Suprapubic skin (tissue), 4 donors: ENCODE measurements around the gene HELT. TPM values are rescaled to one million over a fixed set of nuclear protein-coding genes. Genes with fewer than 3 reads are reported as not detected.

ENCODE experiments used
- DNase-seq, 2 donors: peaks; one replicate each; pipeline ENCODE4 v3.0.0-alpha.2; 2019; ENCODE audit warnings: low spot score in 2 of 2
- H3K27ac ChIP-seq: fragments of 200-600 bp; sonication (generic); one replicate; pipeline ENCODE4 v1.5.1; 2019
- H3K27me3 ChIP-seq: fragments of 200-600 bp; sonication (generic); one replicate; pipeline ENCODE4 v1.5.1; 2019
- H3K36me3 ChIP-seq: fragments of 200-600 bp; sonication (generic); one replicate; pipeline ENCODE4 v1.5.1; 2019
- H3K4me1 ChIP-seq: fragments of 200-600 bp; sonication (generic); one replicate; pipeline ENCODE4 v1.5.1; 2019
- H3K4me3 ChIP-seq: fragments of 200-600 bp; sonication (generic); one replicate; pipeline ENCODE4 v1.5.1; 2019; ENCODE audit warnings: mild to moderate bottlenecking
- H3K9me3 ChIP-seq: fragments of 200-600 bp; sonication (generic); one replicate; pipeline ENCODE4 v1.5.1; 2019
- EP300 ChIP-seq: sonication (generic); formaldehyde crosslinking; IDR thresholded peaks from one replicate; pipeline ENCODE4 v1.6.1; 2017; ENCODE audit warnings: antibody characterized with exemption
- POLR2A ChIP-seq, 2 donors: fragments of 450-650 bp; IDR thresholded peaks; one replicate each; pipeline ENCODE4 v1.6.1; 2017; ENCODE audit warnings: antibody characterized with exemption in 2 of 2, mild to moderate bottlenecking in 2 of 2, moderate library complexity in 2 of 2
- POLR2AphosphoS5 ChIP-seq, 3 donors: sonication (generic); formaldehyde crosslinking; IDR thresholded peaks; one replicate each; pipeline ENCODE4 v1.6.1; 2017; ENCODE audit warnings: antibody characterized with exemption in 3 of 3
- WGBS: methylation state at CpG from one replicate; pipeline ENCODE4 v1.1.5; 2018; 5-methylcytosine and 5-hydroxymethylcytosine counted together
- total RNA-seq, 4 donors: library from RNA; depleted of rRNA; stranded (reverse); fragments of >200 nt; gene quantifications; one replicate each; pipeline ENCODE4 v1.1.0, GENCODE V29; 2016
- TF ChIP-seq, protein P1 (sequence below), 2 donors: fragments of 200-600 bp in 1 of 2; fragments of 450-650 bp in 1 of 2; sonication (generic) in 1 of 2; IDR thresholded peaks; one replicate each; pipeline ENCODE4 v1.5.1; 2016 to 2019; ENCODE audit warnings: antibody characterized with exemption in 2 of 2, mild to moderate bottlenecking in 1 of 2, moderate library complexity in 1 of 2

Gene HELT
- total RNA-seq, 4 donors from 2014 or later, result 0.53 to 1.5 (median 1.2) TPM

DNA sequence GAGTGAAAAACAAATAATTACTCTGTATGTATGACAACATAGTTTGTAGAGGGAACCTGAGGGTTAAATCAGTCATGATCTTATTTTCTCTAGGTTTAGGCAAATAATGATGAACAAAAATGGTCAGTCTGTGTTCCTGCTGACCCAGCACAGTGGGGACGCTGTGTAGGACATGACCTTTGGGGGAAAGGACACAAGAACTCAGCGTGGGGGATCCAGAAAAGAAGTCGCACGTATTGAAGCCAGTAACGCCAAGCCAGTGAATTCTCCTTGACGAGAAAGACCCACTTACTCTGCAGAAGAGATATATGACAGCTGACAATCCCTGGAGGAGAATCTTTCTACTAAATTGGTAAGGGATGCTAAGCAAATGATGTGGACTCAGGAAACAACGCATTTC, 36.6 kb downstream of the HELT start:
- no peak overlapping the region for H3K4me3 ChIP-seq
- H3K27ac ChIP-seq, result no peak overlapping the region
- H3K36me3 ChIP-seq, result no peaks in the 10 kb centered on the region
- no peaks in the 10 kb centered on the region for H3K9me3 ChIP-seq
- WGBS, result 74% methylated on average over 7 of the region's 7 CpGs
- TF ChIP-seq, protein P1, sequence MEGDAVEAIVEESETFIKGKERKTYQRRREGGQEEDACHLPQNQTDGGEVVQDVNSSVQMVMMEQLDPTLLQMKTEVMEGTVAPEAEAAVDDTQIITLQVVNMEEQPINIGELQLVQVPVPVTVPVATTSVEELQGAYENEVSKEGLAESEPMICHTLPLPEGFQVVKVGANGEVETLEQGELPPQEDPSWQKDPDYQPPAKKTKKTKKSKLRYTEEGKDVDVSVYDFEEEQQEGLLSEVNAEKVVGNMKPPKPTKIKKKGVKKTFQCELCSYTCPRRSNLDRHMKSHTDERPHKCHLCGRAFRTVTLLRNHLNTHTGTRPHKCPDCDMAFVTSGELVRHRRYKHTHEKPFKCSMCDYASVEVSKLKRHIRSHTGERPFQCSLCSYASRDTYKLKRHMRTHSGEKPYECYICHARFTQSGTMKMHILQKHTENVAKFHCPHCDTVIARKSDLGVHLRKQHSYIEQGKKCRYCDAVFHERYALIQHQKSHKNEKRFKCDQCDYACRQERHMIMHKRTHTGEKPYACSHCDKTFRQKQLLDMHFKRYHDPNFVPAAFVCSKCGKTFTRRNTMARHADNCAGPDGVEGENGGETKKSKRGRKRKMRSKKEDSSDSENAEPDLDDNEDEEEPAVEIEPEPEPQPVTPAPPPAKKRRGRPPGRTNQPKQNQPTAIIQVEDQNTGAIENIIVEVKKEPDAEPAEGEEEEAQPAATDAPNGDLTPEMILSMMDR (IDR thresholded peaks at IDR 0.05), result no peak
- TF ChIP-seq POLR2A (IDR thresholded peaks at IDR 0.05) (no peak), EP300 (no peak), POLR2AphosphoS5 (IDR thresholded peaks at IDR 0.05) (no peak)
- H3K27me3 ChIP-seq, result peaks cover 10% of the 10 kb centered on the region
- DNase-seq, result no peak
- no peaks in the 10 kb centered on the region for H3K4me1 ChIP-seq

DNA sequence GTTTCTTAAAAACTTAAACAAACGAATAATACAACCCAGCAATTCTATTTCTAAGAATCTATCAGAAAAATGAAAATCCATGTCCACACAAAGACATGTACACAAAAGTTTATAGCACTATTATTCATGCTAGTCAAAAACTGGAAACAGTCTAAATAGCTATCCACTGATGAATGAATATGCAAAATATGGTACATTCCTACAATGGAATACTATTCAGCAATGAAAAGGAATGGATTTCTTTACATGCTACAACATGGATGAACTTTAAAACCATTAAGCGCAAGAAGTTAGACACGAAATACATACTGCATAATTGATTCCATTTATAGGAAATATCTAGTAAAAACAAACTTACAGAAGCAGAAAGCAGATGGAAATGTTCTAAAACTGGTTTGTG, 43.3 kb downstream of the HELT start:
- Histone ChIP-seq H3K4me3 (no peak overlapping the region), H3K27me3 (peaks cover 9% of the 10 kb centered on the region), H3K4me1 (no peaks in the 10 kb centered on the region), H3K9me3 (no peaks in the 10 kb centered on the region), H3K36me3 (no peaks in the 10 kb centered on the region), H3K27ac (no peak overlapping the region)
- no peak for DNase-seq
- WGBS, result 76% methylated on average over 3 of the region's 3 CpGs
- TF ChIP-seq POLR2AphosphoS5 (IDR thresholded peaks at IDR 0.05), result no peak
- TF ChIP-seq, protein P1 (IDR thresholded peaks at IDR 0.05), result no peak
- TF ChIP-seq EP300, result no peak
- no peak for TF ChIP-seq POLR2A (IDR thresholded peaks at IDR 0.05)

DNA sequence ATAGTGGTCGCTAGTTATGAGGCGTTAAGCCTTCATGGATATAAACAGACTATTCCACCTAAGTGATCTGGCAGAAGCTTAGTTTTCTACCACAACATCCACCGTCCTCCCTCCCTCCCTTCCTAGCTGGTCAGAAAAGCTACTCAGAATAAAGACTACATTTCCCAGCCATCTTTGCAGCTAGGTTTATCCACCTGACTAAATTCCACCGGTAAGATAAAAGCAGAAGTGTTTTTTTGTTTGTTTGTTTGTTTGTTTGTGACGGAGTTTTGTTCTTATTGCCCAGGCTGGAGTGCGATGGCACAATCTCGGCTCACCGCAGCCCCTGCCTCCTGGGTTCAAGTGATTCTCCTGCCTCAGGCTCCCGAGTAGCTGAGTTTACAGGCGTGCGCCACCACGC, 44.3 kb downstream of the HELT start:
- peaks cover 9% of the 10 kb centered on the region for H3K27me3 ChIP-seq
- H3K27ac ChIP-seq, result no peak overlapping the region
- WGBS, result 92% methylated on average over 12 of the region's 12 CpGs
- H3K4me1 ChIP-seq, result no peaks in the 10 kb centered on the region
- TF ChIP-seq POLR2A (IDR thresholded peaks at IDR 0.05) (no peak), EP300 (no peak), POLR2AphosphoS5 (IDR thresholded peaks at IDR 0.05) (no peak)
- TF ChIP-seq, protein P1 (IDR thresholded peaks at IDR 0.05), result no peak
- H3K9me3 ChIP-seq, result no peaks in the 10 kb centered on the region
- no peaks in the 10 kb centered on the region for H3K36me3 ChIP-seq
- H3K4me3 ChIP-seq, result no peak overlapping the region
- no peak for DNase-seq

DNA sequence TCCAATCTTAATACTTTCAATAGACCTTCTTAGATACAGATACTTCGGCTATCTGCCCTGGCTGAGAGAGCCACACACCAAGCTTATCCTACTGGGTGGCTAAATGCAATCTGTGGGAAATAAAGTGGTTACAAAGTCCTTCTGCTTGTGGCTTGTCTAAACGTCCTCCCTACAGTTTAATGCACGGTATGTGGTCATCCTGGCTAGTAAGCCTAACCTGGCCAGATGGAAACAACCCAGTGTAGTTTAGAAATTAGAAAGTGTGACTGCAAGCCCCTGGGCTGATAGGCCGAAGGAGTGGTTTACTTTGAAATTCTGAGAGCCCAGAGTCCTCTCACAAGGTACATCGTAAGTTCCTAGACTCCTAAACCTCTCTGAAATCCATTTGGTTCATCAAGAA, 47.9 kb downstream of the HELT start:
- H3K9me3 ChIP-seq, result no peaks in the 10 kb centered on the region
- no peak for DNase-seq
- 94% methylated on average over 5 of the region's 5 CpGs for WGBS

DNA sequence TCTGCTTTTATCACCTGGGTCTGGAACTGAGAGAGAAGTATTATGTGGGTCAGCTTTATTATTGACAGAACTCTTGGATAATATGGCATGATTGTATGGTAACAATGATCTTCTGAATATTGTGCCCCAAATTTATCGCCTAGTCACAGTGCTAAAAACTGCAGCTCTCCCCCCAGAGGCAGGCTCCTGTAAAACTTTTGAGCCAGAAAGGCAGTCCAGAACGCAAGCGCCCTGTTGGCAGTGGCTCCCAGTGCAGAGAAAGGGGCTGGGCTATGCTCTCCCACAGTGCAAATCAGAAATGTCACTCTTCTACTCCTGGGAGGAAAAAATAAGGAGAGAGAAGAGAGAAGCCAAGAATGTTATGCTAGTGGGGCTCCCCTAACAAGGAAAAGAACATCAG, 50.5 kb downstream of the HELT start:
- no peak for DNase-seq
- Histone ChIP-seq H3K4me1 (no peaks in the 10 kb centered on the region), H3K27ac (no peak overlapping the region), H3K27me3 (no peaks in the 10 kb centered on the region), H3K9me3 (no peaks in the 10 kb centered on the region), H3K4me3 (no peak overlapping the region), H3K36me3 (no peaks in the 10 kb centered on the region)
- no peak for TF ChIP-seq POLR2AphosphoS5 (IDR thresholded peaks at IDR 0.05)
- TF ChIP-seq EP300, result no peak
- no peak for TF ChIP-seq POLR2A (IDR thresholded peaks at IDR 0.05)
- TF ChIP-seq, protein P1 (IDR thresholded peaks at IDR 0.05), result no peak
- WGBS, result 45% methylated on average over 3 of the region's 3 CpGs

More for the DNA sequence above, 47.9 kb downstream of the HELT start:
- no peak for TF ChIP-seq EP300
- TF ChIP-seq, protein P1 (IDR thresholded peaks at IDR 0.05), result no peak
- TF ChIP-seq POLR2A (IDR thresholded peaks at IDR 0.05), result no peak
- no peak for TF ChIP-seq POLR2AphosphoS5 (IDR thresholded peaks at IDR 0.05)
- Histone ChIP-seq H3K36me3 (no peaks in the 10 kb centered on the region), H3K4me3 (no peak overlapping the region), H3K27ac (no peak overlapping the region), H3K27me3 (peaks cover 6% of the 10 kb centered on the region), H3K4me1 (no peaks in the 10 kb centered on the region)

Other genes starting within 250 kb of the HELT start
- gene ACSL1, start 192.5 kb upstream of the HELT start, total RNA-seq, result 100 to 1,000 TPM; 236 to 420 (median 277) TPM
- gene SLC25A4, start 124.8 kb downstream of the HELT start, total RNA-seq, result 10 to 100 TPM; 13.8 to 20.3 (median 16.2) TPM
- gene CFAP97, start 185.5 kb downstream of the HELT start, total RNA-seq, result 10 to 100 TPM; 26.7 to 33.0 (median 30.9) TPM
- 10 to 100 TPM; 13.3 to 39.3 (median 15.3) TPM for gene SNX25, start 191.1 kb downstream of the HELT start, total RNA-seq